Colonic mucosa (tissue), 4 donors: ENCODE measurements around the gene GOLPH3L. TPM values are rescaled to one million over a fixed set of nuclear protein-coding genes. Genes with fewer than 3 reads are reported as not detected.

ENCODE experiments used
- DNase-seq: peaks from one replicate; pipeline ENCODE4 v3.0.0-alpha.2; 2020
- H3K27ac ChIP-seq: fragments of 200-600 bp; one replicate; pipeline ENCODE4 v1.8.0; 2021
- H3K27me3 ChIP-seq: fragments of 200-600 bp; one replicate; pipeline ENCODE4 v1.8.0; 2021
- H3K36me3 ChIP-seq: fragments of 200-600 bp; one replicate; pipeline ENCODE4 v1.8.0; 2021
- H3K4me1 ChIP-seq: fragments of 200-600 bp; one replicate; pipeline ENCODE4 v1.8.0; 2021; ENCODE audit warnings: mild to moderate bottlenecking
- H3K4me3 ChIP-seq: fragments of 200-600 bp; one replicate; pipeline ENCODE4 v1.8.0; 2021
- H3K9ac ChIP-seq, 2 donors: one replicate each; pipeline ENCODE4 v1.7.0; 2013; ENCODE audit warnings: control low read depth in 2 of 2, low read depth in 2 of 2, low read length in 2 of 2
- H3K9me3 ChIP-seq: fragments of 200-600 bp; one replicate; pipeline ENCODE4 v1.8.0; 2021
- CTCF ChIP-seq: fragments of 200-600 bp; IDR thresholded peaks from one replicate; pipeline ENCODE4 v1.8.0; 2022; ENCODE audit warnings: antibody characterized with exemption, mild to moderate bottlenecking
- intact Hi-C: fragments of 100-400 bp; cut with DNase I; formaldehyde crosslinking; loops from one replicate; pipeline ENCODE4 v1.14.1; 2022
- total RNA-seq, 2 donors: library from RNA; stranded (reverse); fragmentation: NEBNext Ultra II Directional in 1 of 2; extraction: Animal tissue kit (Norgen Biotek cat#: 25700) in 1 of 2; gene quantifications; one replicate each; pipeline ENCODE4 v1.2.1, GENCODE V29; 2021
- donor health status: healthy.
- donor health status: DM: no; HTN: no; CAD: no.
- donor health status: DM: no; HTN: no; CAD: no.

The GOLPH3L gene
- total RNA-seq, 2 donors from 2014 or later: 70.0 to 101 TPM

DNA sequence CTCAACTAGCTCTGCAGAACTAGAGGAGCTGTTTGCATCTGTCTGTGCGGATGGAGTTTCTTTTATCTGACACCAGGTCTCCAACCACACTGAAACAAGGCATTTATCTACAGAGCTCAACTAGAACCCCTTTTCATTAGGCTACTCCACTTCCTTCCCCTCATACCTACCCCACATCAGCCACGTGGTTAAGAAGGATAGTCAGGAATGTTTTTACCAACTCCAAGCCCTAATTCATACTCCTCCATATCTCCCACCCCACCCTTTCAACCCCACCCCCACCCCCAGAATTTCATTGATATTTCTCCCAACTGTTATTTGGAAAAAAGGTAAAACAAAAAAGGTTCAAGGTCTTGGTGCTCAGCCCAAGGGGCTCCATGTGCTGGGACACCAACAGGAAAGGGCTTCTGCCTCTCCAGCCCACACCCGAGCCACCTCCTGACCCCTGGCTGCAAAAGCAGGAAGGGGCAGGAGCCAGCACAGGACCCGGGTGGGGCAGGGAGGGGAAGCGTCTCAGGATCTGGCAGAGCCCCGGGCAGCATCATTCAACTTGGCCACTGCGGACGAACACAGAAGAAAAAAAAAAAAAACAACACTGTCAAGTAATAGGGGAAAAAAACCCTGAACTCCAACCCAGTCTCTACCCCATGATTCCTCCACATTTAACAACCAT, 74.5 kb downstream of the GOLPH3L start:
- Histone ChIP-seq H3K9me3 (no peaks in the 10 kb centered on the region), H3K27ac (peak overlapping the region; percentile 48), H3K27me3 (no peaks in the 10 kb centered on the region), H3K36me3 (peaks cover 3% of the 10 kb centered on the region), H3K4me1 (peaks cover 12% of the 10 kb centered on the region), H3K4me3 (no peak overlapping the region), H3K9ac (no peak overlapping the region)
- intact Hi-C loops: loop anchor here (5.0 to 10.0 kb wide), 2 partner anchors 45 to 158 kb away; partner anchors contain the start of gene MCL1
- DNase-seq: no peak
- no peak for TF ChIP-seq CTCF

- intact Hi-C loops: loop anchor here (2.0 to 10.0 kb wide), 3 partner anchors 44 to 157 kb away; partner anchors contain the start of gene MCL1
- peaks cover 12% of the 10 kb centered on the region for H3K4me1 ChIP-seq
- no peaks in the 10 kb centered on the region for H3K9me3 ChIP-seq
Observed at GRCh38 chr1:150621497-150622302, 75.3 kb downstream of the GOLPH3L start.

GRCh38 chr1:150620919-150621318, 76.0 kb downstream of the GOLPH3L start:
- no peak for TF ChIP-seq CTCF
- no peak for DNase-seq
- Histone ChIP-seq H3K27ac (peak overlapping the region; percentile 7), H3K4me1 (peaks cover 15% of the 10 kb centered on the region), H3K9me3 (no peaks in the 10 kb centered on the region), H3K27me3 (no peaks in the 10 kb centered on the region), H3K36me3 (peaks cover 3% of the 10 kb centered on the region), H3K9ac (no peak overlapping the region), H3K4me3 (no peak overlapping the region)
- intact Hi-C loops: loop anchor here (2.0 to 10.0 kb wide), 3 partner anchors 44 to 156 kb away; partner anchors contain the start of gene MCL1

More at GRCh38 chr1:150621497-150622302, 75.3 kb downstream of the GOLPH3L start:
- Histone ChIP-seq H3K27ac (peak overlapping the region; percentile 48), H3K9ac (no peak overlapping the region), H3K36me3 (peaks cover 3% of the 10 kb centered on the region), H3K27me3 (no peaks in the 10 kb centered on the region), H3K4me3 (no peak overlapping the region)
- peak; percentile 63 for DNase-seq
- TF ChIP-seq CTCF: peak; percentile 57

- no peaks in the 10 kb centered on the region for H3K27me3 ChIP-seq
- H3K27ac ChIP-seq: peak overlapping the region; percentile 50
- H3K36me3 ChIP-seq: peaks cover 3% of the 10 kb centered on the region
- DNase-seq: no peak
- H3K9ac ChIP-seq: peak overlapping the region in 1 of 2 donors; percentile 27
- H3K9me3 ChIP-seq: no peaks in the 10 kb centered on the region
- no peak overlapping the region for H3K4me3 ChIP-seq
- no peak for TF ChIP-seq CTCF
- H3K4me1 ChIP-seq: peaks cover 15% of the 10 kb centered on the region
- intact Hi-C loops: loop anchor here (2.0 to 10.0 kb wide), 3 partner anchors 43 to 155 kb away; partner anchors contain the start of gene MCL1
Observed at GRCh38 chr1:150619576-150620509, 77.1 kb downstream of the GOLPH3L start.
